Measurements from ENCODE around the gene SUCLG2.

DNA sequence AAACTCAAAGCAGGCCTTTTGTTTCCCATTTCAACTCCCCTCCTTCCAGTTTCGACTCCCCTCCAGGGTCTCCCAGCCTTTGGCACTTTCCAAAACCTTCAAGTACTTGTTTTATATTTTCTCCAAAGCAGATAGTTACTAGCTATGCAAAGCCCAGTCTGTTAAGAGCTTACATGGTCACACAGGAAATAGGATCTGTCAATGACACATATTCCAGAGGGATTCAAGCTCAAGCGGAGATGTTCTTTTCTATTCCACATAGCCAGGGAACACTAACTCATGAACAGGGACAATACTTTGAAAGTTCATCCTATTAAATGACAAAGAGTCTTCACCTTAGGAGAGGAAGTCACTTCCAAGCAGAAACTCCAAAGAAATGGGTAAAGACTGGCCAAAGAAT lies 18.6 kb downstream of the SUCLG2 start:
- TF ChIP-seq, protein P1, sequence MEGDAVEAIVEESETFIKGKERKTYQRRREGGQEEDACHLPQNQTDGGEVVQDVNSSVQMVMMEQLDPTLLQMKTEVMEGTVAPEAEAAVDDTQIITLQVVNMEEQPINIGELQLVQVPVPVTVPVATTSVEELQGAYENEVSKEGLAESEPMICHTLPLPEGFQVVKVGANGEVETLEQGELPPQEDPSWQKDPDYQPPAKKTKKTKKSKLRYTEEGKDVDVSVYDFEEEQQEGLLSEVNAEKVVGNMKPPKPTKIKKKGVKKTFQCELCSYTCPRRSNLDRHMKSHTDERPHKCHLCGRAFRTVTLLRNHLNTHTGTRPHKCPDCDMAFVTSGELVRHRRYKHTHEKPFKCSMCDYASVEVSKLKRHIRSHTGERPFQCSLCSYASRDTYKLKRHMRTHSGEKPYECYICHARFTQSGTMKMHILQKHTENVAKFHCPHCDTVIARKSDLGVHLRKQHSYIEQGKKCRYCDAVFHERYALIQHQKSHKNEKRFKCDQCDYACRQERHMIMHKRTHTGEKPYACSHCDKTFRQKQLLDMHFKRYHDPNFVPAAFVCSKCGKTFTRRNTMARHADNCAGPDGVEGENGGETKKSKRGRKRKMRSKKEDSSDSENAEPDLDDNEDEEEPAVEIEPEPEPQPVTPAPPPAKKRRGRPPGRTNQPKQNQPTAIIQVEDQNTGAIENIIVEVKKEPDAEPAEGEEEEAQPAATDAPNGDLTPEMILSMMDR (conservative IDR thresholded peaks at IDR 0.05; ENCODE audit: low read length) = no peak
- TF ChIP-seq EZH2phosphoT487 (IDR thresholded peaks at IDR 0.05; ENCODE audit: borderline replicate concordance, low read depth, low read length) = no peak

All from OCI-LY7 (cell line).